ENCODE measurements around the gene GNAS. TPM values are rescaled to one million over a fixed set of nuclear protein-coding genes. Genes with fewer than 3 reads are reported as not detected.

The GNAS gene
- total and polyA plus RNA-seq, 9 of the 15 experiments (the other 6 are each of a cell fraction or from before 2014, with no cell fraction given), result 128 to 648 (median 266) TPM

DNA sequence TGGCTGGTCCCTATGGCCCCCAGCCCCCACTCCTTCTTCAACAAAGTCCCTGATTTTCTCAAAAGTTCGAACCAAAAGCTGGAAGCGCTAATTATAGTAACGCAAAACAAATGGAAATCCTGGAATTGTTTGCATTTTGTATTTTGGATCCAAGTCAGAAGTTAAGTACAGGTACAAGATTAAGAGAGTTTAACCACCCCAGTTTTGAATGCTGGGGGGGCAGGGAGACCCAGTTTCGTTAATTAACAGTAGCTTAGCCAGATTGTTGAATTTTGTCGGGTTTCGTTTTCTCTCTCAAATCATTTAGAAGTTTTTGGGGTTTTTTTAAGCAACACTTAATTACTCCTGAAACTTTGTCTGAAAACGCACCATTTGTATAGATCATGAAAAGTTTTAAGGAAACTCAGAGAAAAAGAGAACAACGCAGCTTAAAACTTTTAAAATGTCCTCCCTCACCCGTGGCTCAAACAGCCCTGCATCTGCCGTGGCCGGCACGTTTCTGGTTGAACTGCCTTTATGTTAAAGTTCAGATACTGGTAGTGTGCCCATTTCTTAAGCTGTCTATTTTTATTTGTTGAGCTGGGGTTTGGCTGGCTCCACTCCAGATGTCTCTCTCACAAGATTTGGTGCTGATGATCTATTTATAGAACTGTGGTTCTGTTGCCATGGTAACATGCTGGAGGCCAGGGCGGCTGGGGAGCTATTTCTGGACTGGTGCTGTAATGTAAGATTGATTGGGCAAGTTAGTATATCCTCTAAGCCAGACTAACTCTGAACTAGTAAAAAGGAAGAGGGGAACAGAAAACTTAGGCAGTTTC is 55.0 kb downstream of the GNAS start (continued):
- TF ChIP-seq, protein P1, sequence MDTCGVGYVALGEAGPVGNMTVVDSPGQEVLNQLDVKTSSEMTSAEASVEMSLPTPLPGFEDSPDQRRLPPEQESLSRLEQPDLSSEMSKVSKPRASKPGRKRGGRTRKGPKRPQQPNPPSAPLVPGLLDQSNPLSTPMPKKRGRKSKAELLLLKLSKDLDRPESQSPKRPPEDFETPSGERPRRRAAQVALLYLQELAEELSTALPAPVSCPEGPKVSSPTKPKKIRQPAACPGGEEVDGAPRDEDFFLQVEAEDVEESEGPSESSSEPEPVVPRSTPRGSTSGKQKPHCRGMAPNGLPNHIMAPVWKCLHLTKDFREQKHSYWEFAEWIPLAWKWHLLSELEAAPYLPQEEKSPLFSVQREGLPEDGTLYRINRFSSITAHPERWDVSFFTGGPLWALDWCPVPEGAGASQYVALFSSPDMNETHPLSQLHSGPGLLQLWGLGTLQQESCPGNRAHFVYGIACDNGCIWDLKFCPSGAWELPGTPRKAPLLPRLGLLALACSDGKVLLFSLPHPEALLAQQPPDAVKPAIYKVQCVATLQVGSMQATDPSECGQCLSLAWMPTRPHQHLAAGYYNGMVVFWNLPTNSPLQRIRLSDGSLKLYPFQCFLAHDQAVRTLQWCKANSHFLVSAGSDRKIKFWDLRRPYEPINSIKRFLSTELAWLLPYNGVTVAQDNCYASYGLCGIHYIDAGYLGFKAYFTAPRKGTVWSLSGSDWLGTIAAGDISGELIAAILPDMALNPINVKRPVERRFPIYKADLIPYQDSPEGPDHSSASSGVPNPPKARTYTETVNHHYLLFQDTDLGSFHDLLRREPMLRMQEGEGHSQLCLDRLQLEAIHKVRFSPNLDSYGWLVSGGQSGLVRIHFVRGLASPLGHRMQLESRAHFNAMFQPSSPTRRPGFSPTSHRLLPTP (IDR thresholded peaks at IDR 0.05; ENCODE audit: borderline replicate concordance, extremely low read depth, insufficient read length), result no peak
- TF ChIP-seq RNF2 (IDR thresholded peaks at IDR 0.05) (peak; percentile 66; the same call in 1 of the 2 replicates), EP300 (IDR thresholded peaks at IDR 0.05; ENCODE audit: low read length) (0 out of 2 replicates have a peak, but pooled peaks have one; percentile 25), GTF2E2 (tag; IDR thresholded peaks at IDR 0.05) (no peak), ZFP91 (CRISPR knock-in tag; IDR thresholded peaks at IDR 0.05) (no peak), MITF (IDR thresholded peaks at IDR 0.05) (no peak), CEBPB (tag; IDR thresholded peaks at IDR 0.05) (peak; percentile 67), ELK3 (CRISPR knock-in tag; IDR thresholded peaks at IDR 0.05) (no peak), MEF2D (tag; conservative IDR thresholded peaks at IDR 0.05; ENCODE audit: low read depth) (peak; percentile 100)
- TF ChIP-seq, protein P2, sequence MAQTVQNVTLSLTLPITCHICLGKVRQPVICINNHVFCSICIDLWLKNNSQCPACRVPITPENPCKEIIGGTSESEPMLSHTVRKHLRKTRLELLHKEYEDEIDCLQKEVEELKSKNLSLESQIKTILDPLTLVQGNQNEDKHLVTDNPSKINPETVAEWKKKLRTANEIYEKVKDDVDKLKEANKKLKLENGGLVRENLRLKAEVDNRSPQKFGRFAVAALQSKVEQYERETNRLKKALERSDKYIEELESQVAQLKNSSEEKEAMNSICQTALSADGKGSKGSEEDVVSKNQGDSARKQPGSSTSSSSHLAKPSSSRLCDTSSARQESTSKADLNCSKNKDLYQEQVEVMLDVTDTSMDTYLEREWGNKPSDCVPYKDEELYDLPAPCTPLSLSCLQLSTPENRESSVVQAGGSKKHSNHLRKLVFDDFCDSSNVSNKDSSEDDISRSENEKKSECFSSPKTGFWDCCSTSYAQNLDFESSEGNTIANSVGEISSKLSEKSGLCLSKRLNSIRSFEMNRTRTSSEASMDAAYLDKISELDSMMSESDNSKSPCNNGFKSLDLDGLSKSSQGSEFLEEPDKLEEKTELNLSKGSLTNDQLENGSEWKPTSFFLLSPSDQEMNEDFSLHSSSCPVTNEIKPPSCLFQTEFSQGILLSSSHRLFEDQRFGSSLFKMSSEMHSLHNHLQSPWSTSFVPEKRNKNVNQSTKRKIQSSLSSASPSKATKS (CRISPR knock-in tag; IDR thresholded peaks at IDR 0.05), result no peak
- TF ChIP-seq, protein P3, sequence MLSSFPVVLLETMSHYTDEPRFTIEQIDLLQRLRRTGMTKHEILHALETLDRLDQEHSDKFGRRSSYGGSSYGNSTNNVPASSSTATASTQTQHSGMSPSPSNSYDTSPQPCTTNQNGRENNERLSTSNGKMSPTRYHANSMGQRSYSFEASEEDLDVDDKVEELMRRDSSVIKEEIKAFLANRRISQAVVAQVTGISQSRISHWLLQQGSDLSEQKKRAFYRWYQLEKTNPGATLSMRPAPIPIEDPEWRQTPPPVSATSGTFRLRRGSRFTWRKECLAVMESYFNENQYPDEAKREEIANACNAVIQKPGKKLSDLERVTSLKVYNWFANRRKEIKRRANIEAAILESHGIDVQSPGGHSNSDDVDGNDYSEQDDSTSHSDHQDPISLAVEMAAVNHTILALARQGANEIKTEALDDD (IDR thresholded peaks at IDR 0.05), result peak; percentile 98
- TF ChIP-seq, protein P4, sequence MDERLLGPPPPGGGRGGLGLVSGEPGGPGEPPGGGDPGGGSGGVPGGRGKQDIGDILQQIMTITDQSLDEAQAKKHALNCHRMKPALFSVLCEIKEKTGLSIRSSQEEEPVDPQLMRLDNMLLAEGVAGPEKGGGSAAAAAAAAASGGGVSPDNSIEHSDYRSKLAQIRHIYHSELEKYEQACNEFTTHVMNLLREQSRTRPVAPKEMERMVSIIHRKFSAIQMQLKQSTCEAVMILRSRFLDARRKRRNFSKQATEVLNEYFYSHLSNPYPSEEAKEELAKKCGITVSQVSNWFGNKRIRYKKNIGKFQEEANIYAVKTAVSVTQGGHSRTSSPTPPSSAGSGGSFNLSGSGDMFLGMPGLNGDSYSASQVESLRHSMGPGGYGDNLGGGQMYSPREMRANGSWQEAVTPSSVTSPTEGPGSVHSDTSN (CRISPR knock-in tag; IDR thresholded peaks at IDR 0.05; ENCODE audit: low read depth), result no peak
- TF ChIP-seq, protein P4 (tag; conservative IDR thresholded peaks at IDR 0.05; ENCODE audit: low read depth), result peak; percentile 91
